NCI-H2196 treated with DMSO at 0.1 percent for 48 hours (cell line): ENCODE data around the gene SPON1.

ENCODE experiments used
- DNase-seq: peaks from one replicate; lab custom pipeline; 2025; ENCODE audit not compliant: unreplicated experiment; lab: John Stamatoyannopoulos, UW

The SPON1 gene

GRCh38 chr11:14314127-14314526 is 351.6 kb downstream of the SPON1 start:
- DNase-seq: no peak

- no peak for DNase-seq
These were observed 352.6 kb downstream of the SPON1 start for GRCh38 chr11:14315130-14315529.
